Natural killer cell (primary cell): Measurements from ENCODE around the gene NCF4. TPM values are rescaled to one million over a fixed set of nuclear protein-coding genes. Genes with fewer than 3 reads are reported as not detected.

Source experiments
- ATAC-seq, 3 donors: fragments of 150-1000 bp in 2 of 3; fragments of 200-7000 bp in 1 of 3; cut with Tn5 transposase; 1 replicate in 1 of 3; 2 replicates in 2 of 3; pipeline ENCODE4 v1.10.0; 2021; ENCODE audit warnings: mild to moderate bottlenecking in 2 of 3, moderate library complexity in 2 of 3
- DNase-seq, 2 donors: peaks; one replicate each; pipeline versions ENCODE4 v3.0.0 to v3.0.0-alpha.2; 2013 to 2021; ENCODE audit warnings: mixed read lengths in 1 of 2
- H3K27ac ChIP-seq: one replicate; pipeline ENCODE4 v1.5.1; 2013; ENCODE audit warnings: mild to moderate bottlenecking, low read length
- H3K27me3 ChIP-seq: one replicate; pipeline ENCODE4 v1.6.1; 2013; ENCODE audit warnings: low read length; ENCODE audit not compliant: control insufficient read depth, insufficient read depth
- H3K36me3 ChIP-seq: one replicate; pipeline ENCODE4 v1.6.1; 2013; ENCODE audit warnings: low read length; ENCODE audit not compliant: control insufficient read depth, insufficient read depth
- H3K4me1 ChIP-seq: one replicate; pipeline ENCODE4 v1.6.1; 2013; ENCODE audit warnings: low read length; ENCODE audit not compliant: control insufficient read depth, insufficient read depth
- H3K4me3 ChIP-seq: one replicate; pipeline ENCODE4 v1.5.1; 2013; ENCODE audit warnings: low read length
- H3K9me3 ChIP-seq: one replicate; pipeline ENCODE4 v1.6.1; 2013; ENCODE audit warnings: low read length; ENCODE audit not compliant: control insufficient read depth, insufficient read depth
- H3K27ac Mint-ChIP-seq, 2 donors: one replicate each; pipeline ENCODE4 v1.8.0; 2022; ENCODE audit warnings: mild to moderate bottlenecking in 2 of 2, mixed read lengths in 2 of 2, moderate library complexity in 1 of 2
- H3K27me3 Mint-ChIP-seq, 2 donors: one replicate each; pipeline ENCODE4 v1.8.0; 2022; ENCODE audit warnings: low read depth in 2 of 2, mixed read lengths in 2 of 2
- H3K36me3 Mint-ChIP-seq: one replicate; pipeline ENCODE4 v1.8.0; 2022; ENCODE audit warnings: mixed read lengths
- H3K4me1 Mint-ChIP-seq, 2 donors: one replicate each; pipeline ENCODE4 v1.8.0; 2022; ENCODE audit warnings: mixed read lengths in 2 of 2
- H3K4me3 Mint-ChIP-seq: one replicate; pipeline ENCODE4 v1.8.0; 2022; ENCODE audit warnings: mild to moderate bottlenecking, moderate library complexity, mixed read lengths
- H3K9me3 Mint-ChIP-seq, 2 donors: one replicate each; pipeline ENCODE4 v1.8.0; 2022; ENCODE audit warnings: mixed read lengths in 2 of 2
- CTCF ChIP-seq: fragments of 200-600 bp; IDR thresholded peaks from one replicate; pipeline ENCODE4 v1.8.0; 2022; ENCODE audit warnings: antibody characterized with exemption
- WGBS: methylation state at CpG from one replicate; pipeline ENCODE4 v1.1.7; 2013; ENCODE audit warnings: missing lambda C conversion rate; ENCODE audit not compliant: insufficient coverage; 5-methylcytosine and 5-hydroxymethylcytosine counted together
- intact Hi-C: fragments of 100-400 bp; cut with micrococcal nuclease; formaldehyde crosslinking; loops from one replicate; pipeline ENCODE4 v1.14.2; 2022
- total RNA-seq, 4 donors: library from RNA; stranded (reverse); fragments of 120-200 nt in 1 of 4; gene quantifications; one replicate each; pipeline versions ENCODE4 v1.2.3 to v1.2.4, GENCODE V29; 2013 to 2022

The NCF4 gene
- total RNA-seq, 3 donors from 2014 or later (not counting 1 experiment from before 2014, with no cell fraction given): 2.6 to 33.2 (median 3.1) TPM

- Histone ChIP-seq H3K27ac (no peak overlapping the region), H3K4me3 (no peak overlapping the region), H3K4me1 (no peaks in the 10 kb centered on the region), H3K9me3 (no peaks in the 10 kb centered on the region), H3K36me3 (no peaks in the 10 kb centered on the region), H3K27me3 (peaks cover 3% of the 10 kb centered on the region)
- Mint-ChIP-seq H3K4me3 (no peak overlapping the region), H3K4me1 (no peaks in the 10 kb centered on the region), H3K9me3 (no peaks in the 10 kb centered on the region), H3K27me3 (peaks cover 24 to 45% of the 10 kb centered on the region in 2 donors), H3K27ac (no peak overlapping the region), H3K36me3 (no peaks in the 10 kb centered on the region)
- ATAC-seq (no peak), DNase-seq (no peak)
- no peak for TF ChIP-seq CTCF
- intact Hi-C loops: no loop called here
- WGBS: 93% methylated on average over 7 of the region's 7 CpGs
These were observed 46.7 kb downstream of the NCF4 start for GRCh38 chr22:36907253-36908195.

- no peak overlapping the region for H3K4me3 Mint-ChIP-seq
These were observed 49.7 kb downstream of the NCF4 start for GRCh38 chr22:36910461-36910860.

GRCh38 chr22:36911887-36912661 is 51.3 kb downstream of the NCF4 start:
- Histone ChIP-seq H3K36me3 (no peaks in the 10 kb centered on the region), H3K27me3 (no peaks in the 10 kb centered on the region), H3K27ac (no peak overlapping the region), H3K4me3 (no peak overlapping the region), H3K9me3 (no peaks in the 10 kb centered on the region), H3K4me1 (peaks cover 4% of the 10 kb centered on the region)
- Mint-ChIP-seq H3K4me1 (peaks cover 0 to 5% of the 10 kb centered on the region in 2 donors), H3K4me3 (no peak overlapping the region), H3K36me3 (no peaks in the 10 kb centered on the region), H3K27ac (no peak overlapping the region), H3K27me3 (peaks cover 23 to 34% of the 10 kb centered on the region in 2 donors), H3K9me3 (no peaks in the 10 kb centered on the region)
- ATAC-seq (no peak), DNase-seq (no peak)
- TF ChIP-seq CTCF: no peak
- intact Hi-C loops: no loop called here
- 83% methylated on average over 13 of the region's 13 CpGs for WGBS

More at GRCh38 chr22:36910461-36910860, 49.7 kb downstream of the NCF4 start:
- intact Hi-C loops: no loop called here
- TF ChIP-seq CTCF: no peak
- H3K4me1 Mint-ChIP-seq: peaks cover 0 to 5% of the 10 kb centered on the region in 2 donors
- Histone ChIP-seq H3K36me3 (no peaks in the 10 kb centered on the region), H3K4me3 (no peak overlapping the region), H3K27me3 (no peaks in the 10 kb centered on the region), H3K27ac (no peak overlapping the region), H3K9me3 (no peaks in the 10 kb centered on the region), H3K4me1 (peaks cover 4% of the 10 kb centered on the region)
- H3K27ac Mint-ChIP-seq: no peak overlapping the region
- peaks cover 26 to 32% of the 10 kb centered on the region in 2 donors for H3K27me3 Mint-ChIP-seq
- H3K36me3 Mint-ChIP-seq: no peaks in the 10 kb centered on the region
- DNase-seq (no peak), ATAC-seq (no peak)
- no peaks in the 10 kb centered on the region for H3K9me3 Mint-ChIP-seq
